Body of pancreas (tissue), 4 donors: ENCODE data around the gene CA9.

Experiments used
- POLR2A ChIP-seq, 3 donors: fragments of 450-650 bp; IDR thresholded peaks; one replicate each; pipeline ENCODE4 v1.6.1; 2016; ENCODE audit warnings: antibody characterized with exemption in 3 of 3, mild to moderate bottlenecking in 2 of 3
- TF ChIP-seq, protein P1 (sequence below), 7 experiments: fragments of 450-650 bp in 4 of 7; fragments of 200-600 bp in 3 of 7; sonication (generic) in 3 of 7; IDR thresholded peaks; one replicate each; pipeline ENCODE4 v1.5.1; 2016 to 2019; ENCODE audit warnings: antibody characterized with exemption in 7 of 7

DNA sequence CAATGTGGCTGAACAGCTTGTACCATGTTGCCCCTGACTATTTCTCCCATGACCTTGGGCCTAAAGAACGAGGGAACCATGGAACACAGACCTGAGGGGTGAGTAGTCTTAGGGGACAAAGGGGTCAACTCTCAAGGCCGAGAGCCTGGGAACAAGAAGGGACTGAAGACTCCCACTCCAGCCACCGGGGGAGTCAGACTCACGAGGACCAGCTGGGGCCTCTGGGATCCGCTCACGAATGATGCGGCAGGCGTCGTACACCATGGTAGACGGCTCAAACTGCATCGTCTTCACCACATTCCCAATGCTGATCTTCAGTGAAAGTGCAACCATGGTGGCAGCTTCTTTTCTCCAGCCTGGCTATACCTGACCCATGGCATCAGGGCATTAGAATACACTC is 51.6 kb downstream of the CA9 start:
- TF ChIP-seq, protein P1, sequence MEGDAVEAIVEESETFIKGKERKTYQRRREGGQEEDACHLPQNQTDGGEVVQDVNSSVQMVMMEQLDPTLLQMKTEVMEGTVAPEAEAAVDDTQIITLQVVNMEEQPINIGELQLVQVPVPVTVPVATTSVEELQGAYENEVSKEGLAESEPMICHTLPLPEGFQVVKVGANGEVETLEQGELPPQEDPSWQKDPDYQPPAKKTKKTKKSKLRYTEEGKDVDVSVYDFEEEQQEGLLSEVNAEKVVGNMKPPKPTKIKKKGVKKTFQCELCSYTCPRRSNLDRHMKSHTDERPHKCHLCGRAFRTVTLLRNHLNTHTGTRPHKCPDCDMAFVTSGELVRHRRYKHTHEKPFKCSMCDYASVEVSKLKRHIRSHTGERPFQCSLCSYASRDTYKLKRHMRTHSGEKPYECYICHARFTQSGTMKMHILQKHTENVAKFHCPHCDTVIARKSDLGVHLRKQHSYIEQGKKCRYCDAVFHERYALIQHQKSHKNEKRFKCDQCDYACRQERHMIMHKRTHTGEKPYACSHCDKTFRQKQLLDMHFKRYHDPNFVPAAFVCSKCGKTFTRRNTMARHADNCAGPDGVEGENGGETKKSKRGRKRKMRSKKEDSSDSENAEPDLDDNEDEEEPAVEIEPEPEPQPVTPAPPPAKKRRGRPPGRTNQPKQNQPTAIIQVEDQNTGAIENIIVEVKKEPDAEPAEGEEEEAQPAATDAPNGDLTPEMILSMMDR (IDR thresholded peaks at IDR 0.05): no peak
- no peak for TF ChIP-seq POLR2A (IDR thresholded peaks at IDR 0.05)
